Keratinocyte (primary cell): ENCODE data around the gene CLEC19A. TPM values are rescaled to one million over a fixed set of nuclear protein-coding genes. Genes with fewer than 3 reads are reported as not detected.

Experiments
- DNase-seq: peaks from one replicate; pipeline ENCODE4 v3.0.0-alpha.2; 2011; ENCODE audit warnings: low read depth, missing footprints, low spot score
- FAIRE-seq: peaks from 2 replicates; lab custom pipeline; 2011; peaks lifted over from hg19 to GRCh38; lab: Jason Lieb, UNC
- H2AFZ ChIP-seq: 2 replicates; pipeline ENCODE4 v1.6.0; 2012; ENCODE audit warnings: low read length, control low read depth, inconsistent platforms; ENCODE audit not compliant: control insufficient read depth
- H3K27ac ChIP-seq: 2 replicates; pipeline ENCODE4 v1.5.1; 2011; ENCODE audit warnings: low read length; ENCODE audit not compliant: control insufficient read depth, insufficient read depth
- H3K27me3 ChIP-seq: 3 replicates; pipeline ENCODE4 v1.6.0; 2011; ENCODE audit warnings: low read length; ENCODE audit not compliant: control insufficient read depth, insufficient read depth; ENCODE audit errors: extremely low read depth
- H3K36me3 ChIP-seq, 2 experiments: 2 replicates in 1 of 2; 3 replicates in 1 of 2; pipeline ENCODE4 v1.5.1; 2011; ENCODE audit warnings: low read length in 2 of 2, mild to moderate bottlenecking in 1 of 2; ENCODE audit not compliant: control insufficient read depth in 2 of 2, insufficient read depth in 2 of 2; ENCODE audit errors: extremely low read depth in 1 of 2
- H3K4me1 ChIP-seq: 3 replicates; pipeline ENCODE4 v1.5.1; 2011; ENCODE audit warnings: low read length; ENCODE audit not compliant: control insufficient read depth, insufficient read depth; ENCODE audit errors: extremely low read depth
- H3K4me2 ChIP-seq: 3 replicates; pipeline ENCODE4 v1.6.0; 2011; ENCODE audit warnings: low read depth, low read length; ENCODE audit not compliant: control insufficient read depth, insufficient read depth; ENCODE audit errors: extremely low read depth
- H3K4me3 ChIP-seq, 3 experiments: fragments of 200-600 bp in 1 of 3; sonication (generic) in 1 of 3; 2 replicates in 2 of 3; 3 replicates in 1 of 3; pipeline ENCODE4 v1.5.1; 2011 to 2016; ENCODE audit warnings: low read length in 3 of 3, mild to moderate bottlenecking in 3 of 3, control low read depth in 2 of 3, inconsistent platforms in 1 of 3, low read depth in 1 of 3, mixed read lengths in 1 of 3, mixed run types in 1 of 3, moderate library complexity in 1 of 3; ENCODE audit not compliant: control insufficient read depth in 2 of 3, insufficient read depth in 2 of 3; ENCODE audit errors: extremely low read depth in 1 of 3
- H3K79me2 ChIP-seq: 2 replicates; pipeline ENCODE4 v1.6.0; 2012; ENCODE audit warnings: low read length; ENCODE audit not compliant: control insufficient read depth, insufficient read depth
- H3K9ac ChIP-seq: 3 replicates; pipeline ENCODE4 v1.6.0; 2011; ENCODE audit warnings: low read length; ENCODE audit not compliant: control insufficient read depth, insufficient read depth; ENCODE audit errors: extremely low read depth
- H3K9me1 ChIP-seq: 3 replicates; pipeline ENCODE4 v1.6.0; 2011; ENCODE audit warnings: low read length; ENCODE audit not compliant: control insufficient read depth, insufficient read depth; ENCODE audit errors: extremely low read depth
- H3K9me3 ChIP-seq: 2 replicates; pipeline ENCODE4 v1.5.1; 2012; ENCODE audit warnings: low read depth, low read length; ENCODE audit not compliant: control insufficient read depth
- H4K20me1 ChIP-seq: 3 replicates; pipeline ENCODE4 v1.6.0; 2011; ENCODE audit warnings: low read length; ENCODE audit not compliant: control insufficient read depth, insufficient read depth; ENCODE audit errors: extremely low read depth
- CTCF ChIP-seq, 3 experiments: IDR thresholded peaks in 1 of 3; conservative IDR thresholded peaks in 1 of 3; optimal IDR thresholded peaks in 1 of 3; 2 replicates in 2 of 3; 3 replicates in 1 of 3; pipeline versions ENCODE3 to v1.5.1; 2011; ENCODE audit warnings: low read length in 3 of 3, mild to moderate bottlenecking in 3 of 3, moderate library complexity in 2 of 3, control low read depth in 1 of 3, inconsistent platforms in 1 of 3; ENCODE audit not compliant: insufficient read depth in 2 of 3; ENCODE audit errors: extremely low read depth in 1 of 3
- EZH2 ChIP-seq: IDR thresholded peaks from one replicate; pipeline ENCODE4 v1.6.1; 2012; ENCODE audit warnings: inconsistent platforms, mild to moderate bottlenecking, low read length, moderate library complexity
- dilution Hi-C: fragments of 300-500 bp; cut with MboI; formaldehyde crosslinking; loops from one replicate; pipeline ENCODE4 v1.7.0; 2020; ENCODE audit warnings: low sequenced_read_pairs; ENCODE audit not compliant: extremely low pct_ligation_motif_present
- polyA plus RNA-seq, 5 experiments: library from polyadenylated mRNA; depleted of rRNA in 3 of 5; stranded (reverse) in 3 of 5; stranded (forward) in 1 of 5; unstranded in 1 of 5; fragments of >200 nt; gene quantifications; 1 replicate in 1 of 5; 2 replicates in 3 of 5; 3 replicates in 1 of 5; pipeline versions ENCODE4 v1.2.1 to v1.2.3, GENCODE V29; 2011 to 2012; ENCODE audit warnings: missing spikeins in 2 of 5, low read depth in 1 of 5, low replicate concordance in 1 of 5

Gene CLEC19A
- polyA plus RNA-seq, 1 donor (not counting 4 experiments of a cell fraction or from before 2014, with no cell fraction given), result not detected

GRCh38 chr16:19242186-19242585 is 43.3 kb upstream of the CLEC19A start:
- H2AFZ ChIP-seq, result no peak overlapping the region
- TF ChIP-seq EZH2 (no peak), CTCF (optimal IDR thresholded peaks at IDR 0.05 in 1 of 3, IDR thresholded peaks at IDR 0.05 in 1 of 3, conservative IDR thresholded peaks at IDR 0.05 in 1 of 3; ENCODE audit: extremely low read depth in 1 of 3, insufficient read depth in 2 of 3, low read length in 3 of 3) (no peak)
- no peak overlapping the region for H3K27ac ChIP-seq
- H4K20me1 ChIP-seq, result no peaks in the 10 kb centered on the region
- DNase-seq, result no peak
- no peaks in the 10 kb centered on the region for H3K79me2 ChIP-seq
- no peak overlapping the region for H3K4me3 ChIP-seq
- no peaks in the 10 kb centered on the region for H3K4me1 ChIP-seq
- no peak for FAIRE-seq
- H3K9me3 ChIP-seq, result no peaks in the 10 kb centered on the region
- no peaks in the 10 kb centered on the region for H3K36me3 ChIP-seq
- H3K27me3 ChIP-seq, result no peaks in the 10 kb centered on the region
- dilution Hi-C loops, result no loop called here
- H3K9me1 ChIP-seq, result no peaks in the 10 kb centered on the region
- H3K9ac ChIP-seq, result no peak overlapping the region
- no peak overlapping the region for H3K4me2 ChIP-seq

GRCh38 chr16:19242987-19243575 is 42.5 kb upstream of the CLEC19A start:
- Histone ChIP-seq H3K9me1 (no peaks in the 10 kb centered on the region), H3K9ac (no peak overlapping the region), H3K9me3 (no peaks in the 10 kb centered on the region), H3K27ac (no peak overlapping the region), H2AFZ (no peak overlapping the region), H3K79me2 (no peaks in the 10 kb centered on the region), H3K4me3 (no peak overlapping the region), H3K36me3 (no peaks in the 10 kb centered on the region), H4K20me1 (no peaks in the 10 kb centered on the region), H3K27me3 (no peaks in the 10 kb centered on the region), H3K4me1 (no peaks in the 10 kb centered on the region), H3K4me2 (no peak overlapping the region)
- FAIRE-seq (no peak), DNase-seq (no peak)
- dilution Hi-C loops, result no loop called here
- TF ChIP-seq EZH2 (no peak), CTCF (optimal IDR thresholded peaks at IDR 0.05 in 1 of 3, IDR thresholded peaks at IDR 0.05 in 1 of 3, conservative IDR thresholded peaks at IDR 0.05 in 1 of 3; ENCODE audit: extremely low read depth in 1 of 3, insufficient read depth in 2 of 3, low read length in 3 of 3) (no peak)
